ENCODE measurements around the gene IL3RA. TPM values are rescaled to one million over a fixed set of nuclear protein-coding genes. Genes with fewer than 3 reads are reported as not detected.
"Not testable (repeated sequence)": the region's sequence is repeated elsewhere in the genome, so short reads cannot be mapped to it uniquely, and the experiment has no call there.

IL3RA gene
- total RNA-seq, 1 donor, result 13.2 TPM

DNA sequence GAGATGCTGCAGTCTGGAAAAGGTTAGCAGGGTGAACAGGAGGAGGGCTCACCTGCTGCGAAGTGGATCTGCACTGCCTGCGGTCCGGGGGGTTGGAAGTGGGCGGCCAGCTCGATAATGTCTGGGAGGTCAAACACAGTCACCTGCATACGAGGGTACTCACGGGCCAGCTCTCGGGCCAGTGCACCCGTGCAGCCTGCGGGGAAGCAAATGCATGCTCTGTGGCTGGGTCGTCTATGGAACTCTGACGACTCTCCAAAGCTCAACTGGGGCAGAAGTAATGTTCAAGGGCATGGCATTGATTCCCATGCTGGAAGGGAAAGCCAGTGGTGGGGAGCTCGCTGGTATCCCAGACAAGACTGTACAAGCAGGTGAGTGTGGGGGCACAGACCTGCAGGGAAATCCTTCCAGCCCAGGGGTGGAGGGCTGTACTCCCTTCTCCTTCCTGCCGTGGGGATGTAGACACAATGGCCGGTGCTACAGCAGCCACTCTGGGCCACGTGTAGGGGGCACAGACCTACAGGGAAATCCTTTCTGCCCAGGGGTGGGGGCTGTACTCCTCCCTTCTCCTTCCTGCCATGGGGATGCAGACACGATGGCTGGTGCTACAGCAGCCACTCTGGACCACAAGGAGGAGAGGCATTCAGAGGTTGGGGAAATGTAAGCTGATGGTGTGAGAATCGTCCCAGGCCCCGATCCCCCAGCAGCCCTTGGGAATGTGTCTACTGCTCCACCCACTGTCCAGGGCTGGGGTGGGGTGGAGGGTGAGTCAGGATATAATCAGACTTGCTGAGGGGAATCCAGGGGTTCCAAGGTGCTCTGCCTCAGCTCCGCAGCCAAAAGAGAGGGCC lies 81.6 kb downstream of the IL3RA start:
- Histone ChIP-seq H3K9me3 (ENCODE audit: low read depth, low read length) (no peaks in the 10 kb centered on the region), H3K27me3 (ENCODE audit: insufficient read depth, low read length) (no peaks in the 10 kb centered on the region), H3K4me3 (ENCODE audit: low read length) (no peak overlapping the region), H3K4me1 (ENCODE audit: insufficient read depth, low read length) (no peaks in the 10 kb centered on the region)

DNA sequence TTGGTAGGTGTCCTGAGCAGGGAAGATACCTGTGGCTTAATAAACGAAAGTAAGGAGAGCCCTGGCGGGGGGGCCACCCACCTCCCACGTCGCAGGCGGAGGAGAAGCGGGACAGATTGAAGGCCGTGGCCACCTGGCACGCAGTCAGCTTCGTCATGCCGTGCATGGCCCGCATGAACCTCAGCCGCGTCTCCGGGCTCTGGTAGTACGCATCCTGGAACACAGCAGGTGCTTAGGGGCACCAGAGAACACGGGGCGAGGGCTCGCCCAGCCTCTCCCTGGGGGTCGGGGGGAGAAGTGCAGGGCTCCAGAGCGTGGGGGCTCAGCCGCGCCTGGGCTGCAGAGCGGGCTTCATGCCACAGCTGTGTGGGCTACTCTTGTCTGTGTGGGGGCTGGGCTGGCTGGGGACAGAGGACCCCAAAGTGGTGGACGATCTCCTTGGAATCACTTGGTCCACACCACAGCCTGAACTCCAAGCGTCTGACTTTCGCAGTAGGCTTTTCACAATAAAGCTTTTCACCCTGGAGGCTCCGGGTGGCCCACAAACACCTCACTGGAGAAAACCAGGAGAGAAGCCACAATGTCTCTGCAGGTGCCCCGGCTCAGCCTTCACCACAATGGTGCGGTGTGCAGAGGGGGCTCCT lies 82.4 kb downstream of the IL3RA start:
- H3K27me3 ChIP-seq (ENCODE audit: insufficient read depth, low read length), result no peaks in the 10 kb centered on the region
- H3K4me3 ChIP-seq (ENCODE audit: low read length), result no peak overlapping the region
- H3K9me3 ChIP-seq (ENCODE audit: low read depth, low read length), result no peaks in the 10 kb centered on the region
- H3K4me1 ChIP-seq (ENCODE audit: insufficient read depth, low read length), result no peaks in the 10 kb centered on the region

GRCh38 chrX:1419545-1420355 lies 83.2 kb downstream of the IL3RA start:
- H3K4me3 ChIP-seq (ENCODE audit: low read length), result no peak overlapping the region
- no peaks in the 10 kb centered on the region for H3K27me3 ChIP-seq (ENCODE audit: insufficient read depth, low read length)
- H3K9me3 ChIP-seq (ENCODE audit: low read depth, low read length), result no peaks in the 10 kb centered on the region
- no peaks in the 10 kb centered on the region for H3K4me1 ChIP-seq (ENCODE audit: insufficient read depth, low read length)

GRCh38 chrX:1420371-1420770 lies 83.8 kb downstream of the IL3RA start:
- Histone ChIP-seq H3K4me1 (ENCODE audit: insufficient read depth, low read length) (no peaks in the 10 kb centered on the region), H3K4me3 (ENCODE audit: low read length) (no peak overlapping the region), H3K27me3 (ENCODE audit: insufficient read depth, low read length) (no peaks in the 10 kb centered on the region), H3K9me3 (ENCODE audit: low read depth, low read length) (no peaks in the 10 kb centered on the region)

DNA sequence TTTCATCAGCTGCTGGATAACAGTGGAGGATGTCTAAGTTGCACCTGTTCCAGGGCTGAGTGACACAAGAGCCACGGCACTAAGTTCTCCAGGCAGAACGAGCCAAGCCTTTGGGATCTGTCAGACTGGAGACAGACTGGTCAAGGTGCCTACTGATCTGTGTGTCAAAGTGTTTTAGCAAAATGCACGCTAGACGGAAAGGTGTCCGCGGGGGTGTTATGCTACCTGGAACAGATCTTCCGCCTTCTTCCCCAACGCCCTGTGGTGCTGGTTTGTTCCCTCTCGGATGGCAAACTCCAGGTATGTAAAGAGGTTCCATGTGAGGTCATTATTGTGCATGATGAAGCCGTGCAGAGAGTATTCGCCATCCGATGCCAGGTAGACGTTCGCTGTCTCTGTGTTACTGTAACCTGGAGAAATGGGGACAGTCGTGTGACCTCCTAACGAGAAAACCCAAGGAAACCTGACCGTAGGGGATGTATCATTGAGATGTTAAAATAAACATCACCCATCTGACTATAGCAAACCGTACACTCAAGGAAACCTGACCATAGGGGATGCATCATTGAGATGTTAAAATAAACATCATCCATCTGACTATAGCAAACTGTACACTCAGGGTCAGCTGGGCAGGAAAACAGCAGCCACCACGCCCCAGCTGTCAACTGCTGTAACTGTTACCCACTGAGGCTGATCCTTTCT lies 85.0 kb downstream of the IL3RA start:
- no peak overlapping the region for H3K4me3 ChIP-seq (ENCODE audit: low read length)
- H3K9me3 ChIP-seq (ENCODE audit: low read depth, low read length), result no peaks in the 10 kb centered on the region
- H3K27me3 ChIP-seq (ENCODE audit: insufficient read depth, low read length), result no peaks in the 10 kb centered on the region
- no peaks in the 10 kb centered on the region for H3K4me1 ChIP-seq (ENCODE audit: insufficient read depth, low read length)

DNA sequence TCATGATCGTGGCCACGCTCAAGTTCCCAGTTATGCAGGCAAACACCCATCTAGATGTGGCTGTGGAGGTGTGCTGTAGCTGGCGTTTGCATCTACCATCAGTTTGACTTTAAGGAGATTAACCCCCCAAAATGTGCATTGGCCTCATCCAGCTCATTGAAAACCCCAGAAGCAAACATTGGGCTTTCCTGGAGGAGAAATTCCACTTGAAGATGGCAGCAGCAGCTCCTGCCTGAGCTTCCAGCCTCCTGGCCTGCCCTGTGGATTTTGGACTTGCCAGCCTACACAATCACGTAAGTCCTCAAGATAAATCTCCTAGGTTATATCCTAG lies 85.5 kb downstream of the IL3RA start:
- Histone ChIP-seq H3K27me3 (ENCODE audit: insufficient read depth, low read length) (no peaks in the 10 kb centered on the region), H3K4me1 (ENCODE audit: insufficient read depth, low read length) (no peaks in the 10 kb centered on the region), H3K4me3 (ENCODE audit: low read length) (no peak overlapping the region), H3K9me3 (ENCODE audit: low read depth, low read length) (no peaks in the 10 kb centered on the region)

DNA sequence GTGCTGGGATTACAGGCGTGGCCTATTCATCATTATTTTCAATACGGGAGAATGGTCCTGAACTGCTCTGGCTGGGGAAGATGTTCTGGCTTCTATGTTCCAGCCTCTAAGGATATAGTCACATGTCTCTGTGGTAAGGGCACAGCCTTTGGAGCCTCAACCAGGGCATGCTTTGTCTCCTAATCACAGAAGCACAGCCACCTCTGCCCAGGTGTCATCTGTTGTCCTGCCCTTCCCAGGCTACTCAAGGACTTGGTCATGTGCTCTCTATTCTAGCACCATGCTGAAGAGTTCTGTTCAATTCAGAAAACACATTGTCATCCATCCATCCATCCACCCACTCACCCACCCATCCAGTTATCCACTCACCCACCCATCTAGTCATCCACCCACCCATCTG lies 86.6 kb downstream of the IL3RA start:
- Histone ChIP-seq H3K4me3 (ENCODE audit: low read length) (no peak overlapping the region), H3K4me1 (ENCODE audit: insufficient read depth, low read length) (no peaks in the 10 kb centered on the region), H3K9me3 (ENCODE audit: low read depth, low read length) (no peaks in the 10 kb centered on the region), H3K27me3 (ENCODE audit: insufficient read depth, low read length) (no peaks in the 10 kb centered on the region)

DNA sequence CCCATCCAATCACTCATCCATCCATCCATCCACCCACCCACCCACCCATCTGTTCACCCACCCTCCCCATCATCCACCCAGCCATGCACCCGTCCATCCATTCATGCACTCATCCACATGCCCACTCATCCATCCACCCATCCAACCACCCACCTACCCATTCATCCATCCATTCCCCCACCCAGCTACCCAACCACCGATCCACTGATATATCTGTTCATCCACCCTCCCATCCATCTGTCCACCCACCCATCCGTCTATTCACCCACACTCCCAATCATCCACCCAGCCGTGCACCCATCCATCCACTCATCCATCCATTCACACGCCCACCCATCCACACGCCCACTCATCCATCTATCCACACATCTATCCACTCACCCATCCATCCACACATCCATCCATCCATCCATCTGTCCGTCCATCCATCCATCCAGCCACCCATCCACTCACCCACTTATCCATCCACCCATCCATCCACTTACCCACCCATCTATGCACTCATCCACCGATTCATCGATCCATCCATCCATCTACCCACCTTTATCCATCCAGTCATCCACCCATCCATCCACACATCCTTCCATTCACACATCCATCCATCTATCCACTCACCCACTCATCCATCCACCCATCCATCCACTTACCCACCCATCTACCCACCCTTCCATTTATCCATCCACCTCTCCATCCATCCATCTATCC lies 87.7 kb downstream of the IL3RA start:
- H3K4me3 ChIP-seq (ENCODE audit: low read length), result no peak overlapping the region
- H3K27me3 ChIP-seq (ENCODE audit: insufficient read depth, low read length), result no peaks in the 10 kb centered on the region
- no peaks in the 10 kb centered on the region for H3K9me3 ChIP-seq (ENCODE audit: low read depth, low read length)
- no peaks in the 10 kb centered on the region for H3K4me1 ChIP-seq (ENCODE audit: insufficient read depth, low read length)

DNA sequence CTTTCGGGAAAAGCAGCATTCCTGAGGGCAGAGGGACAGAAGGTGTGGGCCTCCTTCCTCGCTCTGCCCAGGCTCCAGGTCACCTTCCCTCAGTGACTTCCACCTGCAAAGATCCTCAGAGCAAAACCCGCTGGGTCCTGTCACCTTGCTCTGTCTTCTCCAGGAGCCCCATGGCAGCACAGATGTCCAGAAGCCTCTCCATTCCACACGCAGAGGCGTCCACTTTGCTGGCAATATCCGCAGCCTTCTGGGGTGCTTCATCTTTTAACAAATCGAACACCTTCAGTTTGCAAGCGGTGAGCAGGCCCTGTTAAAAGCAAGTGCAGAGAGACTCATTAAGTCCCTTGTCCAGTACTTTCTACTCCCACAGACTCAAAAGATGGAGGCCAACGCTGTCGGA lies 88.8 kb downstream of the IL3RA start:
- no peak overlapping the region for H3K4me3 ChIP-seq (ENCODE audit: low read length)
- no peaks in the 10 kb centered on the region for H3K9me3 ChIP-seq (ENCODE audit: low read depth, low read length)
- H3K27me3 ChIP-seq (ENCODE audit: insufficient read depth, low read length), result no peaks in the 10 kb centered on the region
- H3K4me1 ChIP-seq (ENCODE audit: insufficient read depth, low read length), result no peaks in the 10 kb centered on the region

DNA sequence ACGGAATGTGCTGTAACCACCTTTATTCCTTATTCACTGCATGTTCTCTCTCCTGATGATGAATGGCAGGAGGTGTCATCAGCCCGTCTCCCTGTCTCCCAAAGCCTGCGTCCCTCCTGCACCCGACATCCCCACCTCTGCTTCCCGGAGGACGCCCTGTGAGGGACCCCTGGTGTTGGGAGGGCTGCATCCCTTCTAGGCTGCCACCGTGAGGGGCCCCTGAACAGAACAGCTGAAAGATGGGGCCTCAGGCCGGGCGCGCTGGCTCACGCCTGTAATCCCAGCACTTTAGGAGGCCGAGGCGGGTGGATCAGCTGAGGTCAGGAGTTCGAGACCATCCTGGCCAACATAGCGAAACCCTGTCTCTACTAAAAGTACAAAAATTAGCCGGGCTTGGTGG lies 89.7 kb downstream of the IL3RA start:
- not testable (repeated sequence) for H3K27me3 ChIP-seq (ENCODE audit: insufficient read depth, low read length); H3K9me3 ChIP-seq (ENCODE audit: low read depth, low read length); H3K4me1 ChIP-seq (ENCODE audit: insufficient read depth, low read length); H3K4me3 ChIP-seq (ENCODE audit: low read length)

- Histone ChIP-seq H3K9me3 (ENCODE audit: low read depth, low read length) (no peaks in the 10 kb centered on the region), H3K4me1 (ENCODE audit: insufficient read depth, low read length) (no peaks in the 10 kb centered on the region), H3K27me3 (ENCODE audit: insufficient read depth, low read length) (no peaks in the 10 kb centered on the region), H3K4me3 (ENCODE audit: low read length) (no peak overlapping the region)
Observed at GRCh38 chrX:1427756-1428155, 91.2 kb downstream of the IL3RA start.

DNA sequence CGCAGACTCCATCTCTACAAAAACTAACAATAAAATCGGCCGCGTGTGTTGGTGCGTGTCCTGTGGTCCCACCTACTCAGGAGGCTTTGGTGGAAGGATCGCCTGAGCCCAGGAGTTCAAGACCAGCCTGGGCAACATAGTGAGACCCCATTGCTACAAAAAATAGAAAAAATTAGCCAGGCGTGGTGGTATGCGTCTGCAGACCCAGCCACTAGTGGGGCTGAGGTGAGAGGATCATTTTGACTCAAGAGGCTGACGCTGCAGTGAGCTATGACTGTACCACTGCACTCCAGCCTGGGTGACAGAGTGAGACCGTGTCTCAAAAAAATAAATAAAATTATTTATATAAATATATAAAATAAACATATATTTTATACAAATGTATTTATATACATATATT lies 93.9 kb downstream of the IL3RA start:
- H3K9me3 ChIP-seq (ENCODE audit: low read depth, low read length), result no peaks in the 10 kb centered on the region
- no peaks in the 10 kb centered on the region for H3K27me3 ChIP-seq (ENCODE audit: insufficient read depth, low read length)
- H3K4me1 ChIP-seq (ENCODE audit: insufficient read depth, low read length), result no peaks in the 10 kb centered on the region
- no peak overlapping the region for H3K4me3 ChIP-seq (ENCODE audit: low read length)

Measured in mononuclear cell (primary cell).